ENCODE data around the gene DPEP2NB. TPM values are rescaled to one million over a fixed set of nuclear protein-coding genes. Genes with fewer than 3 reads are reported as not detected.

DPEP2NB gene
- total RNA-seq, 1 donor from 2014 or later, result not detected

DNA sequence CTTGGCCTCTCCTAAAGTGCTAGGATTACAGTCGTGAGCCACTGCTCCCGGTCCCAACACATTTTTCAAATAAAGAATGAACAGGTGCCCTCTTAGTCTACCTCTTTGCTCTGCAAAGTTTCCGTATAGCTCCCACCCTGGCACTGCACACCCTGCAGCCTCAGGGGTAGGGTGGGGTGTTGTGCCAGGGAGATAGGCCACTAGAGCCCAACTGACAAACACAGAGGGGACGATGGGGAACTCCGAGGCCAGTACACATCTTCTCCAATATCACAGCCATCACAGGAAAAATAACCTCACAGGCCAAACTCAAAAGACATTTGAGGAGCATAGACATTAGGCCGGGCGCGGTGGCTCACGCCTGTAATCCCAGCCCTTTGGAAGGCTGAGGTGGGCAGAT lies 44.6 kb downstream of the DPEP2NB start:
- no peak for DNase-seq (ENCODE audit: low read depth)
- TF ChIP-seq CTCF (conservative IDR thresholded peaks at IDR 0.05; ENCODE audit: low read depth, low read length), result no peak
- no peak overlapping the region for H3K4me3 ChIP-seq (ENCODE audit: low read depth, low read length)

DNA sequence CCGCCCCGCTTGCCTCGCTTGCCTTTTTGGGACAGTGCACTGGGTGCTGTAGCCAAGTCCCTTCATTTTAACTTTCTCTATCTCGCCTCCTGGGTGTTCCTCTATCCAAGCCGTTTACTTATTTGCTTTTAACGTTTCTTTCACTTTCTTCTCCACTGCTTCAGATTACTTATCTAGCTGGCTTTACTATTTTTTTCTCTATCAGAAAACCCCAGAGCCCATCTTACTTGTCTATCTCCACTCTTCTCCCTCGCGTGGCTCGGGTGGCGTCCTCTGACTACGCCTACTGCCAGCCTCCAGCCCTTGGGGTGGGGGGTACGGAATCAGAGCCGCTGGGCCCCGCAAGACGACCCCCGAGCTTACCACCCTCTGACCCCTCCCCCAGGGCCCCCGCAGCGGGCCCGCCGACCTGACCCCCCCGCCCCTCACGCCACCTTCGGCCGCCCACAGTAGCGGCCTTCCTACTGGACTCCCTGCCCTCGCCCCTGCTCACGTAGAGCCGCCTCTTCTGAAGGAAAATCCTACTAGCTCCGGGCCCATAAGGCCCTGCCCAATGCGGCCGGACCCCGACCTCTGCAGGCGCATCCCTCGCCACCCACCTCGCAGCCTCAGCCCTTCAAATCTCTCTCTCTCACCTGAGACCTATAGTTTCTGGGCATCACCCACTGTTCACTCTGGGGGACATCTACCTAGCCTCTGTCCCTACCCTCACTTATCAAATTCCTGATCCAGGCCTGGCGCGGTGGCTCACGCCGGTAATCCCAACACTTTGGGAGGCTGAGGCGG lies 46.3 kb downstream of the DPEP2NB start:
- no peak for DNase-seq (ENCODE audit: low read depth)
- TF ChIP-seq CTCF (conservative IDR thresholded peaks at IDR 0.05; ENCODE audit: low read depth, low read length), result no peak

GRCh38 chr16:67968400-67969253 lies 47.1 kb downstream of the DPEP2NB start, which contains the start of gene SLC12A4:
Gene SLC12A4 (minus strand): TSS chr16:67968637. CDS start chr16:67968553, 84 bp downstream.
- TF ChIP-seq CTCF (conservative IDR thresholded peaks at IDR 0.05; ENCODE audit: low read depth, low read length), result no peak
- DNase-seq (ENCODE audit: low read depth), result no peak
- H3K4me3 ChIP-seq (ENCODE audit: low read depth, low read length), result peak within 1 kb of the TSS; percentile 72

More for the DNA sequence above, 46.3 kb downstream of the DPEP2NB start:
- peak overlapping the region; percentile 72 for H3K4me3 ChIP-seq (ENCODE audit: low read depth, low read length)

- H3K4me3 ChIP-seq (ENCODE audit: low read depth, low read length), result peak overlapping the region; percentile 72
- no peak for TF ChIP-seq CTCF (conservative IDR thresholded peaks at IDR 0.05; ENCODE audit: low read depth, low read length)
- DNase-seq (ENCODE audit: low read depth), result no peak
Observed at GRCh38 chr16:67967958-67968399, 47.7 kb downstream of the DPEP2NB start.

DNA sequence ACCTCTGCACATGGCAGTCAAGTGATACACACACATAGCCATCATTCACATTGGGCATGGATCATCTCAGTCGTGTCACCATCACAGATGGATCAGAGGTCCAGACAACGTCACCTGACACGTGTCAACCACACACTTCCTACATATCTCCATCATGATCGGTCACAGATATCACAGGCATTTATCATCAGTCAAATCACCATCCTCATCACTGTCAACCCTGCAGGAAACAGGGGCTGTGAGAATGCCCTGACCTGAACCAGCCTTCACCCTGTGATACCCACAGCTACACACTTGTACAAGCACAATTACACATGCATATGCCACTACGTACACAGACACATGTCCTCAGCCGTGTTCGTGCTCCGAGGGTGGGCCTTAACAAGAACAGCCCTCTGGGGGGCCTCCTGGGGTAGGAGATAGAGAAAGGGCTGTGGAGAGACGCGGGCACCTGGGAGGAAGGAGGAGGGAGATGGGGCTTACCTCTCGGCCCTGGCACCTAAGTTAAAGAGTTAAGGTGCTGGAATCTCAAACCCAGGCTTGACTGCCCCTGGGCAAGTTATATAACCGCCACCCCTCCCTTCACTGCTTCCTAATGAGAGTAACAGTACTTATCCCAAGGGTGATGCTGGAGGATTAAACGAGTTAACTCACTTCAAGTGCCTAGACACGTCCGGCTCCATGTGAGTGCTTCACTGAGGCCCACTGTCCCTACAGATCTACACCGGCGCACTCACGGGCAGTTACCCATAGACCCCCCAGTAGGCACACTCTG lies 48.3 kb downstream of the DPEP2NB start:
- H3K4me3 ChIP-seq (ENCODE audit: low read depth, low read length), result peak overlapping the region; percentile 72
- TF ChIP-seq CTCF (conservative IDR thresholded peaks at IDR 0.05; ENCODE audit: low read depth, low read length), result no peak
- no peak for DNase-seq (ENCODE audit: low read depth)

GRCh38 chr16:67966549-67967182 lies 49.0 kb downstream of the DPEP2NB start:
- TF ChIP-seq CTCF (conservative IDR thresholded peaks at IDR 0.05; ENCODE audit: low read depth, low read length), result no peak
- H3K4me3 ChIP-seq (ENCODE audit: low read depth, low read length), result peak overlapping the region; percentile 72
- DNase-seq (ENCODE audit: low read depth), result no peak
